ENCODE measurements around the gene DPP10.

DNA sequence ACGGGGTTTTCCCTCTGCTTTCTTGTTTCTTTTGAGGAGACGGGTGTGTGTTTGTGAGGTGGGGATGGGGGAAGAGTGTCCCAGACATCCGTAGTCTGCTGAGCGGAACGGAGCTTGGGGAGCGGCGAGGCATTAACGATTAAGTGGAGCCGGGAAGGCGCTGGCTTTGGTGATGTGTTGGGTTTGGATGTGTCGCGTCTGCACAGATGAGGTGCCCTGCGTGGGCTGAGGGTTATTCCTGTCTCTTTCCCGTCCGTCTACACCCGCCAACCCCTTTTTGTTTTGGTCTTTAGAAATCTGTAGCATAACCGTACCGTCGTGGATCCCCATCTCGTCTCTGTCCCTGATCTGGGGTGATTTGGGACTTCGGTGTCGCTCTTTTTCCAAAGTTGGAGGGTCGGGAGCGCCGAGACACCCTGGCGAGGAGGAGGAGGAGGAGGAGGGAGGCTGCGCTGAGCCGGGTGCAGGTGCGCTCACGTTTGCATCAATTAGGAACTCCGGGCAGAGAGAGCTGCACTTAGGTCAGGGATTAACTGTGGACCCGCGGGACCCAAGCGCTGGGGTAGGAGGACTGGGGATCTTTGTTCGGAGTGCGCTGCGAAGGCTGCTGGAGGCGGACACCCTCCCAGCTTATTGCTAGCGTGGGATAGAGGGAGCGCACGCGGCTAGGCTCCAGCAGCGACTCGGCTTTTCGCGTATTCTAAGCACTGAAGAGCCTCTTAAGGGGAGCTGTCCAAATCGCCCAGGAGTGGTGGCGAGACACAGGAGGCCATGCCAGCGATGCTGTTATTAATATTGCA lies 720.3 kb downstream of the DPP10 start:
- TF ChIP-seq, protein P1, sequence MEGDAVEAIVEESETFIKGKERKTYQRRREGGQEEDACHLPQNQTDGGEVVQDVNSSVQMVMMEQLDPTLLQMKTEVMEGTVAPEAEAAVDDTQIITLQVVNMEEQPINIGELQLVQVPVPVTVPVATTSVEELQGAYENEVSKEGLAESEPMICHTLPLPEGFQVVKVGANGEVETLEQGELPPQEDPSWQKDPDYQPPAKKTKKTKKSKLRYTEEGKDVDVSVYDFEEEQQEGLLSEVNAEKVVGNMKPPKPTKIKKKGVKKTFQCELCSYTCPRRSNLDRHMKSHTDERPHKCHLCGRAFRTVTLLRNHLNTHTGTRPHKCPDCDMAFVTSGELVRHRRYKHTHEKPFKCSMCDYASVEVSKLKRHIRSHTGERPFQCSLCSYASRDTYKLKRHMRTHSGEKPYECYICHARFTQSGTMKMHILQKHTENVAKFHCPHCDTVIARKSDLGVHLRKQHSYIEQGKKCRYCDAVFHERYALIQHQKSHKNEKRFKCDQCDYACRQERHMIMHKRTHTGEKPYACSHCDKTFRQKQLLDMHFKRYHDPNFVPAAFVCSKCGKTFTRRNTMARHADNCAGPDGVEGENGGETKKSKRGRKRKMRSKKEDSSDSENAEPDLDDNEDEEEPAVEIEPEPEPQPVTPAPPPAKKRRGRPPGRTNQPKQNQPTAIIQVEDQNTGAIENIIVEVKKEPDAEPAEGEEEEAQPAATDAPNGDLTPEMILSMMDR (IDR thresholded peaks at IDR 0.05), result no peak
- no peak for TF ChIP-seq ZFX (IDR thresholded peaks at IDR 0.05; ENCODE audit: borderline replicate concordance)

Data from 22Rv1 (cell line).